Measurements from ENCODE around the gene FTCDNL1. TPM values are rescaled to one million over a fixed set of nuclear protein-coding genes. Genes with fewer than 3 reads are reported as not detected.
A peak's percentile ranks its signal among the peaks of the same experiment; 100 is the strongest.

FTCDNL1 gene
- total RNA-seq, 6 experiments from 2014 or later = 2.7 to 8.7 (median 6.7) TPM

DNA sequence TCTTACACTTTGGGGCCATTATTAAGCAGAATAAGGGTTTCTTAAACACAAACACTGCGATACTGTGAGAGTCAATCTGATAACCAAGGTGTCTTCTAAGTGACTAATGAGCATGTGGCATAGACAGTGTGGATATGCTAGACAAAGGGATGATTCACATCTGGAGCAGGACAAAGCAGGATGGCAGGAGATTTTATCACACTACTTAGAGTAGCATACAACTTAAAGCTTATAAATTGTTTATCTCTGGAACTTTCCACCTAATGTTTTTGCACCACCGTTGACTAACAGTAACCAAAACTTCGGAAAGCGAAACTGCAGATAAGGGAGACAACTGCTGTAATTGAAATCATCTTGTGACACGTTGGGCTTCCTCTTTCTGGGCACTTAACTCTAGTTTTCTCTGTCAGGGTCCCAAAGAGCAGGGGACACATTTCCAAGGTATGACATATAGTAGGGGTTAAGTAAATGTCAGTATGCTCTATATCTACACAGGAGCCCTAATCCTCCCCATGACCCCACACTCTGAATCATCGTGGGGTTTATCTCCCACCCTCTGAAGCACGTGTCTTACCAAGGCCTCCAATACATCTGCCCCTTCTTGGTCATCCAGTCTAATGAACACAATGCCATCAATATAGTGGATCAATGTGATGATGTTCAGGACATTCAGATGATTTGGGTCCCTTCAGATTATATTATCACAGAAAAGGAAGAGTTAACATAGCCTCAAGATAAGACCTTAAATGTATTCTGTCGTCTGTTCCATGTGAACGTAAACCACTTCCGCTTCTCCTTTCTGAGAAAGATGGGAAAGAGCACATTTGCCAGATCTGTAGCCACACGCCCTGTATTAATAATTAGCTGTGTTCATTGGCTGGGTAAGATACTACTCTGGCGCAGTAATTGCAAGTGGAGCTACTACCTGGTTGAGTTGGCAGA, 78.7 kb downstream of the FTCDNL1 start:
- intact Hi-C loops (cut with DNase I) = no loop called here
- peak in 2 of 4 donors; percentile 32 to 50 for ATAC-seq
- WGBS (ENCODE audit: insufficient coverage, low coverage, low lambda C conversion rate, missing lambda C conversion rate) = 63% methylated on average over 12 of the region's 12 CpGs

DNA sequence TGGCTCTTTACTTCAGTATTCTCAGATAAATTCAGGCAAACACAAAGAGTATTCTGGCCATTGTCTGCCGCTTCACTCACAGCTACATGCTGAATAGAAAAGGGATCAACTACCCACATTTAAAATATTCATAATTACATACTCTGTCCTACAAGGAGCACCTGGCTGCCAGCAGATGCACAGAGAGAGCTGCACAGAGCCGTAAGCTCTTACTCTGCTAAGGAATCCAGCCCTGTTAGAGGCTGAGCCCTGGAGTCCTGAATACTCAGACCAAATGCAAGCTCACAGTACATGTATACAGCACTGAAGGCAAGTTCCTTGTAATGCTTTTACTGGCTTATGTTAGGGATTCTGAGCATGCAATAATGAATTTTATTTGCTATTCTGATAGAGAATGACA, 80.3 kb downstream of the FTCDNL1 start:
- intact Hi-C loops (cut with DNase I) = no loop called here
- Histone ChIP-seq H3K36me3 (no peaks in the 10 kb centered on the region), H3K27ac (no peak overlapping the region), H3K4me3 (no peak overlapping the region), H3K4me1 (no peaks in the 10 kb centered on the region), H3K27me3 (no peaks in the 10 kb centered on the region), H3K9me3 (no peaks in the 10 kb centered on the region)
- no peak for ATAC-seq
- no peak for DNase-seq
- WGBS (ENCODE audit: insufficient coverage, low coverage, low lambda C conversion rate, missing lambda C conversion rate) = 100% methylated on average over 1 of the region's 2 CpGs
- TF ChIP-seq, protein P1, sequence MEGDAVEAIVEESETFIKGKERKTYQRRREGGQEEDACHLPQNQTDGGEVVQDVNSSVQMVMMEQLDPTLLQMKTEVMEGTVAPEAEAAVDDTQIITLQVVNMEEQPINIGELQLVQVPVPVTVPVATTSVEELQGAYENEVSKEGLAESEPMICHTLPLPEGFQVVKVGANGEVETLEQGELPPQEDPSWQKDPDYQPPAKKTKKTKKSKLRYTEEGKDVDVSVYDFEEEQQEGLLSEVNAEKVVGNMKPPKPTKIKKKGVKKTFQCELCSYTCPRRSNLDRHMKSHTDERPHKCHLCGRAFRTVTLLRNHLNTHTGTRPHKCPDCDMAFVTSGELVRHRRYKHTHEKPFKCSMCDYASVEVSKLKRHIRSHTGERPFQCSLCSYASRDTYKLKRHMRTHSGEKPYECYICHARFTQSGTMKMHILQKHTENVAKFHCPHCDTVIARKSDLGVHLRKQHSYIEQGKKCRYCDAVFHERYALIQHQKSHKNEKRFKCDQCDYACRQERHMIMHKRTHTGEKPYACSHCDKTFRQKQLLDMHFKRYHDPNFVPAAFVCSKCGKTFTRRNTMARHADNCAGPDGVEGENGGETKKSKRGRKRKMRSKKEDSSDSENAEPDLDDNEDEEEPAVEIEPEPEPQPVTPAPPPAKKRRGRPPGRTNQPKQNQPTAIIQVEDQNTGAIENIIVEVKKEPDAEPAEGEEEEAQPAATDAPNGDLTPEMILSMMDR (IDR thresholded peaks at IDR 0.05) = no peak
- no peak for TF ChIP-seq POLR2A (IDR thresholded peaks at IDR 0.05)

More for the DNA sequence above, 78.7 kb downstream of the FTCDNL1 start:
- H3K9me3 ChIP-seq = no peaks in the 10 kb centered on the region
- H3K4me1 ChIP-seq = no peaks in the 10 kb centered on the region
- TF ChIP-seq, protein P1 (IDR thresholded peaks at IDR 0.05) = no peak
- no peak for TF ChIP-seq POLR2A (IDR thresholded peaks at IDR 0.05)
- no peak for DNase-seq
- H3K4me3 ChIP-seq = no peak overlapping the region
- no peaks in the 10 kb centered on the region for H3K36me3 ChIP-seq
- H3K27ac ChIP-seq = no peak overlapping the region
- H3K27me3 ChIP-seq = no peaks in the 10 kb centered on the region

DNA sequence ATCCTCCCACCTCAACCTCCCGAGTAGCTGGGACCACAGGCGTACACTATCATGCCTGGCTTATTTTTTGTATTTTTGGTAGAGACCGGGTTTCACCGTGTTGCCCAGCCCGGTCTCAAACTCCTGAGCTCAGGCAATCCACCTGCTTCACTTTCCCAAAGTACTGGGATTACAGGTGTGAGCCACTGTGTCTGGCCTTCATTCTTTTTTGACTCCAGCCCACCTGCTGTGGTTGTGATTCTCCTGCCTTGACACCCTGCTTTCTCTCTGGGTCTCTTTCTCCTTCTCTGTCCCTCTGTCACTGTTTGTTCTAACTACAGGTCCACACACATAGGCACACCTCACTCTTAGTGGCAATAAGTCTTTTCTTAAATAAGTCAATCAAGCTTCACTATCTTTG, 85.3 kb downstream of the FTCDNL1 start:
- ATAC-seq (no peak), DNase-seq (no peak)
- Histone ChIP-seq H3K36me3 (no peaks in the 10 kb centered on the region), H3K4me3 (no peak overlapping the region), H3K27ac (no peak overlapping the region), H3K27me3 (no peaks in the 10 kb centered on the region), H3K9me3 (no peaks in the 10 kb centered on the region), H3K4me1 (no peaks in the 10 kb centered on the region)
- no peak for TF ChIP-seq POLR2A (IDR thresholded peaks at IDR 0.05)
- TF ChIP-seq, protein P1 (IDR thresholded peaks at IDR 0.05) = no peak
- WGBS (ENCODE audit: insufficient coverage, low coverage, low lambda C conversion rate, missing lambda C conversion rate) = 0% methylated on average over 1 of the region's 5 CpGs
- intact Hi-C loops (cut with DNase I) = no loop called here

DNA sequence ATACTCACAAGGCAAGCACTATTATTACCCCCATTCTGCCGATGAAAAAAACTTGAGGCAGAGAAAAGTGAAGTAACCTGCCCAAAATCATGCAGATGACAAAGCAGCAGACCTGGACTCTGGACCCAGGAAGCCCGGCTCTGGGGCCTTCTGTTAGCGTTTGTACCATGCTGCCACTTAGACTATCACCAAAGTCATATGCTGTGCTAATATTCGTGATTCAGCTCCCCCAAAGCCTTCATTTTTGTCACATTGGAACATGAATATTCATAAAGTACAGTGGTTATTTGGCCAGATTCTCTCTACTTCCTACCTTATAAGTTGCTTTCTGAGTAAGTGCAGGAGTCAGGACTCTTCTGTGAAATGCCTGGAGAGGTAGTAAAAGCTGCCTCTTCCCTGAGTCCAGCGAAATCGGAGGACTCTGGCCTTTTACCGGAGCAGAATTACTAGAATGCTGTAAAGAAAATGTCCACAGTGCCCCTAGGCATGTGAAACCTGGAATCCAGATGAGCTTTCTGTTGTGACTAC, 86.7 kb downstream of the FTCDNL1 start:
- no peak overlapping the region for H3K27ac ChIP-seq
- no peaks in the 10 kb centered on the region for H3K36me3 ChIP-seq
- ATAC-seq (peak; percentile 70 to 95 (median 84)), DNase-seq (peak in 2 of 3 donors; percentile 35 to 49)
- H3K4me3 ChIP-seq = no peak overlapping the region
- no peaks in the 10 kb centered on the region for H3K27me3 ChIP-seq
- intact Hi-C loops (cut with DNase I) = no loop called here
- no peaks in the 10 kb centered on the region for H3K9me3 ChIP-seq
- WGBS (ENCODE audit: insufficient coverage, low coverage, low lambda C conversion rate, missing lambda C conversion rate) = 52% methylated on average over 7 of the region's 7 CpGs
- H3K4me1 ChIP-seq = no peaks in the 10 kb centered on the region
- TF ChIP-seq POLR2A (IDR thresholded peaks at IDR 0.05) = no peak

DNA sequence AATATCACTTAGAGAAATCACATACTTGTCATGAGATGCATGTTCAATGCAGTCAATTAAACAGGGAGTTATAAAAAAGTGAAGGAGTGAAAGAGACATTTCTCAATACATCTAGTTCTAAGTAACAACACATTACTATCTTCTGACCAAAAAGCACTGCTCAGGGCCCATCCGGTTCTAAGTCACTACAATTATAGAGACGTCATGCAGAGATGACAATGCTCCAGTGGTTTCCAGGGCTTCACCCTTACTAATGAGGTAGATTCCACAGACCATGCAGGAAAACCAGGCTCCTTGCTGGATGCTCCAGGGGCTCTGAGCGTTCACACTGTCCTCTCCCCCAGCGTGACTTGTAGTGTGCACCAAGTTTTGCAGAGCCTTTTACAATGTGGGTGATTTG, 88.0 kb downstream of the FTCDNL1 start:
- no peaks in the 10 kb centered on the region for H3K36me3 ChIP-seq
- ATAC-seq (no peak), DNase-seq (no peak)
- no peaks in the 10 kb centered on the region for H3K4me1 ChIP-seq
- H3K27me3 ChIP-seq = no peaks in the 10 kb centered on the region
- intact Hi-C loops (cut with DNase I) = no loop called here
- no peak overlapping the region for H3K27ac ChIP-seq
- H3K9me3 ChIP-seq = no peaks in the 10 kb centered on the region
- 92% methylated on average over 4 of the region's 4 CpGs for WGBS (ENCODE audit: insufficient coverage, low coverage, low lambda C conversion rate, missing lambda C conversion rate)
- TF ChIP-seq, protein P1 (IDR thresholded peaks at IDR 0.05) = no peak
- no peak for TF ChIP-seq POLR2A (IDR thresholded peaks at IDR 0.05)
- no peak overlapping the region for H3K4me3 ChIP-seq
